Stimulated activated CD8-positive, alpha-beta memory T cell treated with anti-CD3 and anti-CD28 coated beads, Interleukin-12 subunit alpha, Interleukin-12 subunit beta, amount 100 ng/mL, for 24 hours (primary cell): ENCODE results near the gene PRND.
"Not testable (repeated sequence)": the region's sequence is repeated elsewhere in the genome, so short reads cannot be mapped to it uniquely, and the experiment has no call there.

Source experiments
- DNase-seq: peaks from one replicate; pipeline ENCODE4 v3.0.0-alpha.2; 2020; ENCODE audit errors: extremely low read depth

PRND gene

GRCh38 chr20:4721719-4722118 is at the start of gene PRND:
Gene PRND, plus strand, starts transcription at chr20:4721909. Its CDS starts 2,643 bp downstream, at chr20:4724552.
- no peak for DNase-seq

- DNase-seq = no peak
Observed at GRCh38 chr20:4672948-4673347, 48.8 kb upstream of the PRND start.

GRCh38 chr20:4673371-4674001 is 48.2 kb upstream of the PRND start:
- no peak for DNase-seq

GRCh38 chr20:4674672-4675071 is 47.0 kb upstream of the PRND start:
- no peak for DNase-seq

GRCh38 chr20:4677846-4678245 is 43.9 kb upstream of the PRND start:
- no peak for DNase-seq

GRCh38 chr20:4681401-4681800 is 40.3 kb upstream of the PRND start:
- DNase-seq = no peak

GRCh38 chr20:4681991-4682401 is 39.7 kb upstream of the PRND start:
- DNase-seq = no peak

GRCh38 chr20:4682682-4683081 is 39.0 kb upstream of the PRND start:
- DNase-seq = no peak

- no peak for DNase-seq
Observed at GRCh38 chr20:4683261-4683660, 38.4 kb upstream of the PRND start.

- no peak for DNase-seq
Observed at GRCh38 chr20:4684837-4685413, 36.8 kb upstream of the PRND start.

- no peak for DNase-seq
Observed at GRCh38 chr20:4685923-4686221, 35.8 kb upstream of the PRND start.

GRCh38 chr20:4688305-4688704 is 33.4 kb upstream of the PRND start:
- no peak for DNase-seq

- DNase-seq = no peak
Observed at GRCh38 chr20:4689220-4689619, 32.5 kb upstream of the PRND start.

- DNase-seq = no peak
Observed at GRCh38 chr20:4691753-4692152, 30.0 kb upstream of the PRND start.

- DNase-seq = no peak
Observed at GRCh38 chr20:4694076-4694475, 27.6 kb upstream of the PRND start.

GRCh38 chr20:4697189-4697830 is 24.4 kb upstream of the PRND start:
- no peak for DNase-seq

- DNase-seq = no peak
Observed at GRCh38 chr20:4697831-4698221, 23.9 kb upstream of the PRND start.

GRCh38 chr20:4699216-4699615 is 22.5 kb upstream of the PRND start:
- no peak for DNase-seq

GRCh38 chr20:4699957-4700356 is 21.8 kb upstream of the PRND start:
- no peak for DNase-seq

- DNase-seq = no peak
Observed at GRCh38 chr20:4702562-4703280, 19.0 kb upstream of the PRND start.

- no peak for DNase-seq
Observed at GRCh38 chr20:4703281-4703676, 18.4 kb upstream of the PRND start.

- DNase-seq = not testable (repeated sequence)
Observed at GRCh38 chr20:4706941-4707340, 14.8 kb upstream of the PRND start.

- DNase-seq = no peak
Observed at GRCh38 chr20:4708036-4708435, 13.7 kb upstream of the PRND start.
